Karpas-422 (cell line): ENCODE measurements around the gene RAB27B. TPM values are rescaled to one million over a fixed set of nuclear protein-coding genes. Genes with fewer than 3 reads are reported as not detected.

Source experiments
- DNase-seq: peaks from one replicate; pipeline ENCODE4 v3.0.0-alpha.2; 2015
- H2AFZ ChIP-seq: fragments of 200-600 bp; sonication (generic); 2 replicates; pipeline ENCODE4 v1.6.1; 2014; ENCODE audit warnings: antibody characterized with exemption, low read length, mixed read lengths
- H3K27ac ChIP-seq: fragments of 200-600 bp; sonication (generic); 2 replicates; pipeline ENCODE4 v1.5.1; 2014; ENCODE audit warnings: mild to moderate bottlenecking, low read length, moderate library complexity
- H3K27me3 ChIP-seq: fragments of 200-600 bp; sonication (generic); 2 replicates; pipeline ENCODE4 v1.6.1; 2014; ENCODE audit warnings: low read length, mixed read lengths
- H3K36me3 ChIP-seq: fragments of 200-600 bp; sonication (generic); 2 replicates; pipeline ENCODE4 v1.6.1; 2014; ENCODE audit warnings: low read length, mixed read lengths; ENCODE audit not compliant: insufficient read depth
- H3K4me1 ChIP-seq: fragments of 200-600 bp; sonication (generic); 2 replicates; pipeline ENCODE4 v1.6.1; 2014; ENCODE audit warnings: mild to moderate bottlenecking, low read length, mixed read lengths
- H3K4me2 ChIP-seq: fragments of 200-600 bp; sonication (generic); 2 replicates; pipeline ENCODE4 v1.6.1; 2014; ENCODE audit warnings: low read length, low read depth, mild to moderate bottlenecking; ENCODE audit not compliant: poor library complexity, severe bottlenecking
- H3K4me3 ChIP-seq: fragments of 200-600 bp; sonication (generic); 2 replicates; pipeline ENCODE4 v1.5.1; 2014; ENCODE audit warnings: mild to moderate bottlenecking, antibody characterized with exemption, low read length, mixed read lengths
- H3K79me2 ChIP-seq: fragments of 200-600 bp; sonication (generic); 2 replicates; pipeline ENCODE4 v1.6.1; 2014; ENCODE audit warnings: mild to moderate bottlenecking, low read length, mixed read lengths
- H3K9ac ChIP-seq: fragments of 200-600 bp; sonication (generic); 2 replicates; pipeline ENCODE4 v1.6.0; 2014; ENCODE audit warnings: low read length
- H3K9me2 ChIP-seq: fragments of 200-600 bp; sonication (generic), shearing (Covaris generic); replicated peaks from 2 replicates; pipeline ENCODE4 v1.6.0; 2014; ENCODE audit warnings: mild to moderate bottlenecking, low read length, moderate library complexity; ENCODE audit not compliant: insufficient read depth
- H3K9me3 ChIP-seq: fragments of 300-700, 200-600 bp; sonication (generic); 2 replicates; pipeline ENCODE4 v1.6.1; 2014; ENCODE audit warnings: low read length, mixed read lengths
- H4K20me1 ChIP-seq: fragments of 200-600 bp; sonication (generic); 2 replicates; pipeline ENCODE4 v1.6.1; 2014; ENCODE audit warnings: mild to moderate bottlenecking, antibody characterized with exemption, low read length, low read depth; ENCODE audit not compliant: insufficient read depth
- total RNA-seq: library from RNA; depleted of rRNA; stranded (reverse); fragments of >200 nt; shearing (Covaris generic); gene quantifications from 2 replicates; pipeline ENCODE4 v1.2.3, GENCODE V29; 2014; ENCODE audit warnings: low replicate concordance

Gene RAB27B
- total RNA-seq, 1 experiment from 2014 or later, result 0.11 TPM

- Histone ChIP-seq H4K20me1 (no peaks in the 10 kb centered on the region), H3K9ac (no peak overlapping the region), H2AFZ (no peak overlapping the region), H3K9me2 (no peaks in the 10 kb centered on the region), H3K27me3 (no peaks in the 10 kb centered on the region), H3K79me2 (no peaks in the 10 kb centered on the region), H3K4me2 (no peak overlapping the region), H3K36me3 (no peaks in the 10 kb centered on the region), H3K27ac (no peak overlapping the region), H3K4me3 (no peak overlapping the region), H3K9me3 (no peaks in the 10 kb centered on the region), H3K4me1 (no peaks in the 10 kb centered on the region)
- DNase-seq, result no peak
Measured at GRCh38 chr18:54877076-54877475, 48.8 kb downstream of the RAB27B start.

- Histone ChIP-seq H3K27me3 (no peaks in the 10 kb centered on the region), H3K9ac (no peak overlapping the region), H3K9me2 (no peaks in the 10 kb centered on the region), H3K4me2 (no peak overlapping the region), H3K4me3 (no peak overlapping the region), H3K9me3 (no peaks in the 10 kb centered on the region), H3K4me1 (no peaks in the 10 kb centered on the region), H3K36me3 (no peaks in the 10 kb centered on the region), H2AFZ (no peak overlapping the region), H3K79me2 (no peaks in the 10 kb centered on the region), H4K20me1 (no peaks in the 10 kb centered on the region), H3K27ac (no peak overlapping the region)
- no peak for DNase-seq
Measured at GRCh38 chr18:54878159-54878622, 49.9 kb downstream of the RAB27B start.

GRCh38 chr18:54878659-54879358 is 50.5 kb downstream of the RAB27B start:
- Histone ChIP-seq H2AFZ (no peak overlapping the region), H3K9ac (no peak overlapping the region), H3K9me3 (no peaks in the 10 kb centered on the region), H3K4me3 (no peak overlapping the region), H3K27me3 (no peaks in the 10 kb centered on the region), H3K4me1 (no peaks in the 10 kb centered on the region), H3K9me2 (no peaks in the 10 kb centered on the region), H3K27ac (no peak overlapping the region), H3K4me2 (no peak overlapping the region), H4K20me1 (no peaks in the 10 kb centered on the region), H3K79me2 (no peaks in the 10 kb centered on the region), H3K36me3 (no peaks in the 10 kb centered on the region)
- DNase-seq, result no peak

GRCh38 chr18:54879691-54880090 is 51.4 kb downstream of the RAB27B start:
- no peaks in the 10 kb centered on the region for H3K9me2 ChIP-seq
- H4K20me1 ChIP-seq, result no peaks in the 10 kb centered on the region
- H3K4me2 ChIP-seq, result no peak overlapping the region
- no peaks in the 10 kb centered on the region for H3K36me3 ChIP-seq
- H3K79me2 ChIP-seq, result no peaks in the 10 kb centered on the region
- no peaks in the 10 kb centered on the region for H3K9me3 ChIP-seq
- H3K27ac ChIP-seq, result no peak overlapping the region
- no peaks in the 10 kb centered on the region for H3K4me1 ChIP-seq
- DNase-seq, result no peak
- no peaks in the 10 kb centered on the region for H3K27me3 ChIP-seq
- no peak overlapping the region for H3K9ac ChIP-seq
- no peak overlapping the region for H2AFZ ChIP-seq
- no peak overlapping the region for H3K4me3 ChIP-seq

GRCh38 chr18:54880395-54881105 is 52.3 kb downstream of the RAB27B start:
- Histone ChIP-seq H3K4me3 (no peak overlapping the region), H2AFZ (no peak overlapping the region), H3K79me2 (no peaks in the 10 kb centered on the region), H3K4me2 (no peak overlapping the region), H3K27ac (no peak overlapping the region), H3K4me1 (no peaks in the 10 kb centered on the region), H4K20me1 (no peaks in the 10 kb centered on the region), H3K9ac (no peak overlapping the region), H3K36me3 (no peaks in the 10 kb centered on the region), H3K9me3 (no peaks in the 10 kb centered on the region), H3K27me3 (no peaks in the 10 kb centered on the region), H3K9me2 (no peaks in the 10 kb centered on the region)
- DNase-seq, result no peak

GRCh38 chr18:54881229-54881768 is 53.0 kb downstream of the RAB27B start:
- H3K9me2 ChIP-seq, result no peaks in the 10 kb centered on the region
- no peaks in the 10 kb centered on the region for H3K36me3 ChIP-seq
- H3K4me2 ChIP-seq, result no peak overlapping the region
- H2AFZ ChIP-seq, result no peak overlapping the region
- H3K4me1 ChIP-seq, result no peaks in the 10 kb centered on the region
- H3K27me3 ChIP-seq, result no peaks in the 10 kb centered on the region
- H3K79me2 ChIP-seq, result no peaks in the 10 kb centered on the region
- H3K9me3 ChIP-seq, result no peaks in the 10 kb centered on the region
- no peaks in the 10 kb centered on the region for H4K20me1 ChIP-seq
- H3K27ac ChIP-seq, result no peak overlapping the region
- H3K4me3 ChIP-seq, result no peak overlapping the region
- H3K9ac ChIP-seq, result no peak overlapping the region
- DNase-seq, result no peak

- H3K9ac ChIP-seq, result no peak overlapping the region
- H4K20me1 ChIP-seq, result no peaks in the 10 kb centered on the region
- H3K27me3 ChIP-seq, result no peaks in the 10 kb centered on the region
- no peaks in the 10 kb centered on the region for H3K4me1 ChIP-seq
- H3K27ac ChIP-seq, result no peak overlapping the region
- no peak for DNase-seq
- no peaks in the 10 kb centered on the region for H3K9me2 ChIP-seq
- no peak overlapping the region for H3K4me3 ChIP-seq
- H3K79me2 ChIP-seq, result no peaks in the 10 kb centered on the region
- H2AFZ ChIP-seq, result no peak overlapping the region
- no peak overlapping the region for H3K4me2 ChIP-seq
- H3K9me3 ChIP-seq, result no peaks in the 10 kb centered on the region
- no peaks in the 10 kb centered on the region for H3K36me3 ChIP-seq
Measured at GRCh38 chr18:54882318-54882717, 54.0 kb downstream of the RAB27B start.

GRCh38 chr18:54883816-54884604 is 55.7 kb downstream of the RAB27B start:
- no peak overlapping the region for H3K4me3 ChIP-seq
- no peaks in the 10 kb centered on the region for H3K79me2 ChIP-seq
- no peak overlapping the region for H2AFZ ChIP-seq

More at GRCh38 chr18:54883816-54884604, 55.7 kb downstream of the RAB27B start:
- Histone ChIP-seq H3K36me3 (no peaks in the 10 kb centered on the region), H4K20me1 (no peaks in the 10 kb centered on the region), H3K4me2 (no peak overlapping the region), H3K9ac (no peak overlapping the region), H3K9me2 (no peaks in the 10 kb centered on the region), H3K4me1 (no peaks in the 10 kb centered on the region), H3K9me3 (no peaks in the 10 kb centered on the region), H3K27me3 (no peaks in the 10 kb centered on the region), H3K27ac (no peak overlapping the region)
- no peak for DNase-seq
